Transverse colon (tissue), 4 donors: ENCODE data around the gene GATA3. TPM values are rescaled to one million over a fixed set of nuclear protein-coding genes. Genes with fewer than 3 reads are reported as not detected.

ENCODE experiments used
- DNase-seq: peaks from one replicate; pipeline ENCODE4 v3.0.0-alpha.2; 2019
- H3K27ac ChIP-seq, 4 donors: fragments of 200-600 bp; sonication (generic); 2 replicates each; pipeline ENCODE4 v1.5.1; 2016 to 2018; ENCODE audit warnings: inconsistent platforms in 4 of 4
- H3K27me3 ChIP-seq: fragments of 200-600 bp; sonication (generic); 2 replicates; pipeline ENCODE4 v1.5.1; 2017; ENCODE audit warnings: inconsistent platforms
- H3K36me3 ChIP-seq, 4 donors: fragments of 200-600 bp; sonication (generic); 2 replicates each; pipeline ENCODE4 v1.5.1; 2017 to 2019; ENCODE audit warnings: inconsistent platforms in 4 of 4
- H3K4me1 ChIP-seq, 4 donors: fragments of 200-600 bp; sonication (generic); 2 replicates each; pipeline ENCODE4 v1.5.1; 2017 to 2020; ENCODE audit warnings: inconsistent platforms in 4 of 4
- H3K4me3 ChIP-seq, 4 donors: fragments of 200-600 bp; sonication (generic); 1 replicate in 1 of 4; 2 replicates in 3 of 4; pipeline versions ENCODE4 v1.5.1 to v1.6.1; 2017 to 2019; ENCODE audit warnings: inconsistent platforms in 4 of 4
- H3K9me3 ChIP-seq, 2 donors: fragments of 200-600 bp; sonication (generic); 2 replicates each; pipeline ENCODE4 v1.5.1; 2017 to 2019; ENCODE audit warnings: inconsistent platforms in 2 of 2
- EP300 ChIP-seq: sonication (generic); formaldehyde crosslinking; IDR thresholded peaks from one replicate; pipeline ENCODE4 v1.6.1; 2017; ENCODE audit warnings: antibody characterized with exemption, low read depth
- POLR2A ChIP-seq: fragments of 450-650 bp; IDR thresholded peaks from one replicate; pipeline ENCODE4 v1.6.1; 2016; ENCODE audit warnings: antibody characterized with exemption, mild to moderate bottlenecking, moderate library complexity
- POLR2AphosphoS5 ChIP-seq, 3 donors: sonication (generic); formaldehyde crosslinking; IDR thresholded peaks; one replicate each; pipeline ENCODE4 v1.6.1; 2016; ENCODE audit warnings: antibody characterized with exemption in 3 of 3
- WGBS, 2 donors: methylation state at CpG; one replicate each; pipeline ENCODE4 v1.1.5; 2018; ENCODE audit warnings: low coverage in 1 of 2; 5-methylcytosine and 5-hydroxymethylcytosine counted together
- in situ Hi-C, 4 donors: fragments of 200-750 bp; cut with MboI; loops; one replicate each; pipeline versions ENCODE4 v1.15.0 to v1.15.1; 2017; ENCODE audit warnings: low sequenced_read_pairs in 3 of 4, low pct_ligation_motif_present in 1 of 4, low pct_unique_long_range_greater_than_20kb in 1 of 4
- intact Hi-C: fragments of 100-400 bp; cut with DNase I; formaldehyde crosslinking; loops from one replicate; pipeline ENCODE4 v1.15.1; 2023; ENCODE audit warnings: low total_unique reads
- total RNA-seq, 4 donors: library from RNA; depleted of rRNA; stranded (reverse); fragments of >200 nt; gene quantifications; one replicate each; pipeline ENCODE4 v1.1.0, GENCODE V29; 2016
- TF ChIP-seq, protein P1 (sequence below), 5 experiments: fragments of 200-600 bp in 3 of 5; fragments of 450-650 bp in 2 of 5; sonication (generic) in 3 of 5; IDR thresholded peaks; 1 replicate in 2 of 5; 2 replicates in 3 of 5; pipeline ENCODE4 v1.5.1; 2016 to 2017; ENCODE audit warnings: antibody characterized with exemption in 5 of 5, inconsistent platforms in 3 of 5, mild to moderate bottlenecking in 2 of 5, moderate library complexity in 1 of 5

Gene GATA3
- total RNA-seq, 4 donors from 2014 or later = 0.48 TPM; not detected in 3

DNA sequence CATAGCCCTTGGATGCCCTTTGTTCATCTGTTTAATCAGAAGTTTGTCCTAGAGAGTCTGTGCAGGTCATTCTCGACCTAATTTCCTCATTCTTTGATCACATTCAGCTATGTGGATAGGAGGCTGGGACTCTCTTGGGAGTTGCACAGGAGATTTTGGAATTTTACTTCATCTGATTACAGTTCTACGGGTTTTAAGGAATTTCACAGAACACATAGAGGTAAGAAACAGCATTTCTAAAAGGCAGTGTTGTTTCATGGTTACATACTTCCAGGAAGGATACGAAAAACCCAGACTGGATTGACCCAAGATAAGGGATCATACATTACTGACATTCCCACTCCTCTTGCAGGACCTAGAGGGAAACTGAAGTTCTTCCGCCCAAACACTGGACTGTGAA lies 45.9 kb downstream of the GATA3 start:
- intact Hi-C loops = no loop called here
- TF ChIP-seq POLR2AphosphoS5 (IDR thresholded peaks at IDR 0.05) (no peak), POLR2A (no peak), EP300 (no peak)
- TF ChIP-seq, protein P1, sequence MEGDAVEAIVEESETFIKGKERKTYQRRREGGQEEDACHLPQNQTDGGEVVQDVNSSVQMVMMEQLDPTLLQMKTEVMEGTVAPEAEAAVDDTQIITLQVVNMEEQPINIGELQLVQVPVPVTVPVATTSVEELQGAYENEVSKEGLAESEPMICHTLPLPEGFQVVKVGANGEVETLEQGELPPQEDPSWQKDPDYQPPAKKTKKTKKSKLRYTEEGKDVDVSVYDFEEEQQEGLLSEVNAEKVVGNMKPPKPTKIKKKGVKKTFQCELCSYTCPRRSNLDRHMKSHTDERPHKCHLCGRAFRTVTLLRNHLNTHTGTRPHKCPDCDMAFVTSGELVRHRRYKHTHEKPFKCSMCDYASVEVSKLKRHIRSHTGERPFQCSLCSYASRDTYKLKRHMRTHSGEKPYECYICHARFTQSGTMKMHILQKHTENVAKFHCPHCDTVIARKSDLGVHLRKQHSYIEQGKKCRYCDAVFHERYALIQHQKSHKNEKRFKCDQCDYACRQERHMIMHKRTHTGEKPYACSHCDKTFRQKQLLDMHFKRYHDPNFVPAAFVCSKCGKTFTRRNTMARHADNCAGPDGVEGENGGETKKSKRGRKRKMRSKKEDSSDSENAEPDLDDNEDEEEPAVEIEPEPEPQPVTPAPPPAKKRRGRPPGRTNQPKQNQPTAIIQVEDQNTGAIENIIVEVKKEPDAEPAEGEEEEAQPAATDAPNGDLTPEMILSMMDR (IDR thresholded peaks at IDR 0.05) = no peak

DNA sequence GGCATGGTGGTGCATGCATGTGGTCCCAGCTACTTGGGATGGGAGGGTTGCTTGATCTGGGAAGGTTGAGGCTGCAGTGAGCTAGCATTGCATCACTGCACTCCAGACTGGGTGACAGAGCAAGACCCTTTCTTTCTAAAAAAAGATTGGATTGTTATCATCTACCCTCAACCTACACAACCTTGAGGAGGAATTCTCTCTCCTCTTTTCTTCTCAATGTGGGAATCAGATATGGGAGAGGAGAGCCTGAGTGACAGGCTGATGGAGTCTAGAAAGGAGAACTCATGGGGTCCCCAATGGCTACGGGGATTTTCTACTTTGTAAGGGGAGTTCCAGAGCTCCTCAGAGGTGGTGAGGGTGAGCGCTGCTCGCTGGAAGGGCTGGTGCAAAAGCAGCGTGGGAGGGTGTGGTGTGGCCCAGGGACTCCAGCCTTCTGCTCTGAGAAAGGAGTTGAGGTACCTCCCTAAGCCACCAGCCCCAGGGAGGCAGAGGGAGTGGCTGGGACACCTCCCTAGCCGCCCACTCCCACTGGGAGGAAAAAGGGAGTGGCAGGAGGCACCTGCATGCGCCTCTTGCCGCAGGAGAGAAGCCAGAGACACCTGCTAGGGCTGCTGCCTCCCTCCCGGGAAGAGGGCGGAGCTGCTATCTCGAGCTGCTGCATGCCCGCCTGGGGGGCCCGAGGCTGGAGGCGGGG lies 48.4 kb downstream of the GATA3 start:
- Histone ChIP-seq H3K4me1 (no peaks in the 10 kb centered on the region), H3K36me3 (no peaks in the 10 kb centered on the region), H3K27me3 (peaks cover 20% of the 10 kb centered on the region), H3K27ac (no peak overlapping the region), H3K9me3 (no peaks in the 10 kb centered on the region), H3K4me3 (no peak overlapping the region)
- in situ Hi-C loops (no loop called here), intact Hi-C loops (no loop called here)
- TF ChIP-seq, protein P1 (IDR thresholded peaks at IDR 0.05) = no peak
- TF ChIP-seq POLR2A (no peak), POLR2AphosphoS5 (IDR thresholded peaks at IDR 0.05) (no peak), EP300 (no peak)
- WGBS, 2 donors = 22 to 40% methylated on average over 1 to 9 of the region's 13 CpGs
- DNase-seq = no peak

More for the DNA sequence above, 45.9 kb downstream of the GATA3 start:
- H3K4me3 ChIP-seq = no peak overlapping the region
- H3K36me3 ChIP-seq = no peaks in the 10 kb centered on the region
- peaks cover 14% of the 10 kb centered on the region for H3K27me3 ChIP-seq
- H3K9me3 ChIP-seq = no peaks in the 10 kb centered on the region
- no peak overlapping the region for H3K27ac ChIP-seq
- no peak for DNase-seq
- in situ Hi-C loops = no loop called here
- H3K4me1 ChIP-seq = no peaks in the 10 kb centered on the region
- 60 to 63% methylated on average over 3 to 4 of the region's 4 CpGs for WGBS, 2 donors

DNA sequence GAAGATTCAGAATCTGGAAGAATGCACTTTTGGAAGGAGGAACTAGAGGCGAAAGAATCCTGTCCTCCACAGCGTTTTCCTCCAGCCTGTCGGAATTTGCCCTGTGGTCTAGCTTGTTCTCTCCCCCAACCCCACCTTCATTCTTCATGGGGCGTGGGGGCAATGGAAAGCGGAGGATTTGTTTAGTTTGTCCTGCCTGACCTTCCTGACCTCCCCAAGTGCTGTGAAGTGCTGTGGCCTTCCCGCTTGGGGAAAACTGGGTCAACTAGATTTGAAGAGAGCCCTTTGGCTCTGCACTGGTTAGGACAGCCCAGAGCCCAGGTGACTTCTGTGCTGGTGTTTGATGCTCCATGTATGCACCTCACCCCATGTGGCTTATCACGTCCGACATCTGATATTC lies 49.1 kb downstream of the GATA3 start:
- H3K27ac ChIP-seq = no peak overlapping the region
- intact Hi-C loops (no loop called here), in situ Hi-C loops (no loop called here)
- WGBS, 2 donors = 51 to 71% methylated on average over 2 to 8 of the region's 8 CpGs
- H3K36me3 ChIP-seq = no peaks in the 10 kb centered on the region
- no peak for DNase-seq
- TF ChIP-seq POLR2A (no peak), POLR2AphosphoS5 (IDR thresholded peaks at IDR 0.05) (no peak), EP300 (no peak)
- TF ChIP-seq, protein P1 (IDR thresholded peaks at IDR 0.05) = no peak
- no peak overlapping the region for H3K4me3 ChIP-seq
- no peaks in the 10 kb centered on the region for H3K4me1 ChIP-seq
- peaks cover 20% of the 10 kb centered on the region for H3K27me3 ChIP-seq
- no peaks in the 10 kb centered on the region for H3K9me3 ChIP-seq

DNA sequence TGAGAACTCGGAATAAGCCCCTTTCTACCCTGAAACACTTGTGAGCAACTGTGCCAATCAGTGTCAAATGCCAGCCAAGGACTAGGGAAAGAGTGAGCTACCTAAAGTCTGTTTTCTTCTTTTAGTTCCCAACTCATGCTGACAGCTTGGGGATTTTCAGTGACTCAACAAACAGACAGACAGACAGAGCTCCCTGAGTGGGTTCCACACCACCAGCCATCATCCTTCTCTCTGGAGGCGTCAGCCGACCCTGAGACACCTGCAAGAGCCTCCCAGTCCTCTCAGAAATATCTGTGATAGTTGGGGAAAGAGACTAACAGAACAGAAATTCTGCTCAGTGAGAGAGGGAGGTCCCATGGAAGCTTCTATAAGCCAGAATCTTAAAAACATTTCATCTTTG lies 49.5 kb downstream of the GATA3 start:
- intact Hi-C loops (no loop called here), in situ Hi-C loops (no loop called here)
- H3K9me3 ChIP-seq = no peaks in the 10 kb centered on the region
- DNase-seq = no peak
- H3K4me1 ChIP-seq = no peaks in the 10 kb centered on the region
- 49 to 59% methylated on average over 3 of the region's 3 CpGs for WGBS, 2 donors
- no peak overlapping the region for H3K27ac ChIP-seq
- no peak overlapping the region for H3K4me3 ChIP-seq
- no peaks in the 10 kb centered on the region for H3K36me3 ChIP-seq
- H3K27me3 ChIP-seq = peaks cover 20% of the 10 kb centered on the region
- TF ChIP-seq, protein P1 (IDR thresholded peaks at IDR 0.05) = no peak
- TF ChIP-seq POLR2AphosphoS5 (IDR thresholded peaks at IDR 0.05) (no peak), EP300 (no peak), POLR2A (no peak)
